HG03066 (cell line): ENCODE results near the gene IYD.

Source experiments
- ATAC-seq: cut with Tn5 transposase; IDR thresholded peaks from one replicate; pipeline ENCODE4 v1.9.1; 2021; ENCODE audit warnings: low read depth; ENCODE audit not compliant: unreplicated experiment

Gene IYD, protein sequence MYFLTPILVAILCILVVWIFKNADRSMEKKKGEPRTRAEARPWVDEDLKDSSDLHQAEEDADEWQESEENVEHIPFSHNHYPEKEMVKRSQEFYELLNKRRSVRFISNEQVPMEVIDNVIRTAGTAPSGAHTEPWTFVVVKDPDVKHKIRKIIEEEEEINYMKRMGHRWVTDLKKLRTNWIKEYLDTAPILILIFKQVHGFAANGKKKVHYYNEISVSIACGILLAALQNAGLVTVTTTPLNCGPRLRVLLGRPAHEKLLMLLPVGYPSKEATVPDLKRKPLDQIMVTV

DNA sequence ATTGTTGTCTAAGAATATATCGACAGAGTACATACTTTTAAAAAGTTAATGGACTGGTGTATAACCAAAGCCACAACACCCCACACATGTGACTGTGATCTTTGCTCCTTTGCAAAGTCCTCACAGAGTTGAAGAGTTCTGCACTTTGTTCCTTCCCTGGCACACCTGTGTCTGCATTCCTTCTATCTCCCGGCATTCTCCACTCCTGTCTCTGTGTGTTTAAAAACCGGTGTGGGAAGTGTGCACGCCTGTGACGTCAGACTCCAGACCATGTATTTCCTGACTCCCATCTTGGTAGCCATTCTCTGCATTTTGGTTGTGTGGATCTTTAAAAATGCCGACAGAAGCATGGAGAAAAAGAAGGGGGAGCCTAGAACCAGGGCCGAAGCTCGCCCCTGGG is at the start of gene IYD:
Gene IYD (plus strand): TSS at position 251 of the 400 bp plus-strand sequence. CDS start 20 bp downstream, at position 271.
- ATAC-seq: no peak

DNA sequence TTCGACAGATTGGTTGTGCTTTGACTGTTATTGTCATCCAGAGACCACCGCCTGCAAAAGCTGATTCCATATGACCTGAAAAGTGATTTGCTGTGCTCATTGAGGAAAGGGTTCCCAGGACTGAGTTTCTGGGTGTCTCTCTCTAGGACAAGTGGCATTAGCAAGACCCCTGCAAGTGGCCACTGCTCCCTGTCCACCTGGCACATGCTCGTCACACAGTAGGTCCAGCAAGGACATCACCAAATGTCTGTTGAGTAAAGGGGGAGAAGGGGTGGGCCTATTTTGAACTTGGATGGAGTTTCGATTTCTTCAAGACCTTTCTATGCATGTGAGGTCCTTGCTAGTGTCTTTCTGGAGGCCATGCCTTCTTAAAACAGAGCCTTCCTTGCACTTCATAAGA is 48.9 kb upstream of the IYD start:
- no peak for ATAC-seq

DNA sequence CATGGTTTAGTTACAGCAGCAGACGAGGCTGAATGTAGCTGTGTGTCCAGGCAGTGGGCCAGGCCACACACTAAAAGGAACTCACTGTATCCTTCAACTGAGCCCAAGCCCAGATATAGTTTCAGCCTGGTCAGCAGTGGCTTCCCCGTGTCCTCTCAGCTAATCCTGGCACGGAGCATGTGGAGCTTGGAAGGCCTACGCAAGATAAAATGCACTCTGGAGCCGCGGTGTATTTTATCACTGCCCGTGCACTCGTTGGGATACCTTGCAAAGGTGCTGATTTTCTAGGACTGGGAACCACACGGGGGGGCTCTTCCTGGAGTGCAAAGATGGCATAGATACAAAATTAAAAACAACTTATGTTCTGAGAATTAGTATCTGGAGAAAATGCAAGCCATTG is 48.4 kb upstream of the IYD start:
- no peak for ATAC-seq

DNA sequence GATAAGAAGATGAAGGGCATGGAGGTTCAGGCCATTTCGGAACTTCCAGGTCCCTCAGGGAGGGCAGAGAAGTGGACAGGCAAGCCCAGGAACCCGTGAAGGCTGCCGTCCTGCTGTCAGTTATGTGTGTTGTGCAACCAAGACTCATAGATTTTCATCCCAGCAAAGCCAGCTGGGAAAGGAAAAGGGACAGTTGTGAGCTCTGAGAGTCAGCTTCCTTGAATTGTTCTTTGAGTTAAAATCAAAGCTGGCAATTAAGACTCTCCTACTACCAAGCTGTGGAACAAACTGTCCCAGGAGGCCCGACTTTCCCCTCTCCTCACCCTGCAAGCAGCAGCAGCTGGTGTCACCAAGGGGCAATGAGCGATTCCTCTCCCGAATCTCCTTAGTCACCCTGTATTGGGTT is 46.3 kb upstream of the IYD start:
- ATAC-seq: no peak

DNA sequence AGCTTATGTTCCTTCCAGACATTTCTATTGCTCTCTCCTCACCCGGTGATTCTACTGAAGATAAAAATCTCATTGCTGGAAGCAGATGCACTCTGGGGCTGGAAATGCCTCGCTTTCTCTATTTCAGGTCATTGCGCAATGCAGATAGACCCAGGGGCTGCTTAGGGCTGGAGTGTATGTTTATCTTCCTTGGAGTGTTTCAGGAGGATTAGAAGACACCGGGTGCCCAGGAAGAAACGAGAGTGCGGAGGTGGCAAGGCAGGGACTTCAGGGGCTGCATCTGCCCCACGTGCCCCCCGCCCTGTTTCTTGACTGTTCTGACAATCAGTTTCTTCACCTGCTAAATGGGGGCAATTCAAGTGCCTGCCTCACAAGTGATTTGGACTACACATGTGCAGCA is 45.6 kb upstream of the IYD start:
- no peak for ATAC-seq

DNA sequence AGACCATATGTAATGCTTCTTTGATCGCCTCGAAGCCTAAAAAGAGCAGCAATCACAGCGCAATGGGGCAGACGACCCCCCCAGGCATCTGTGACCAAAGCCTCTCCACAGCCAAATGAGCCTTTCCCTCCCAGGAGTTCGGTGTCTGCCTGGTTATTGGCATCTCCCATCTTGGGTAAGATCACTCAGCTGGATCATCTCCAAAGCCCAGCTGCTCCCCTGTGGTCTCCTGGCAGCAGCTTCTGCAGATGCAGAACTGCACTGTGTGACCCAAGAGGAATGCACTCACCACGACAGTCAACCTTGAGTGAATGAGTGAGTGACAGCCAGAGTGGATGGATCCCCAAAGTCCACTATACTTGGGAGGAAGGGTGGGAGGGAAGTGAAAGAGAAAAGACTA is 44.8 kb upstream of the IYD start:
- ATAC-seq: no peak

DNA sequence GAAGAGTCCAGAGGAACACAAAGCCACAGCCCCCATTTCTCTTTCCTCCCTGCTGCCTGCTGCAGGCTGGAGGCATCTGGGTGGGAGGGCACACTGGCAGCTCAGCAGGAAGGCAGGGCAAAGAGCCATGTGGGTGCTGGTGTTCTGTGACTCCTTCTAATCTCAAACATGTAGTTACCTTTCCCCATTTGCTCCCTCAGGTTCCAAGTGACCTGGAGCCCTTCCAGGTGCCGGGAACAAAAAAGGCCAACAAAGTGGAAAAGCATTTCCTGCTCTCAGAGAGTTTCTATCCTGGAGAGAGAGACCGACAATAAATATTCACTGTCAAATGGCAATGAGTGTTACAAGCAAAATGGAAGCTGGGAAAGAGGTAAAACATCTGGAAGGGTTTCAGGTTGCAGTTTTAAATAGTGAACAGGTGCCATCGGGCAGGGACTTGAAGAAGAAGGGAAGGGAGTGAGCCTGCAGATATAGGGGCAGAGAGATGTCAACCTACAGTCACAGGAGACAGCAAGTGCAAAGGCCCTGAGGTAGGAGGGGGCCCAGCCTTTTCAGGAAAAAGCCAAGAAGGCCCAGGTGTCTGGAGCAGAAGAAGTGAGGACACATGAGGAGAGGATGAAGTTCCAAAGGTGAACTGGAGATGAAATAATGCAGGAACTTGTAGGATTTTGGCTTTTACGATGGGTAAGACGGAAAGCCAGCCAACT is 43.6 kb upstream of the IYD start:
- no peak for ATAC-seq

GRCh38 chr6:150327117-150327774 is 41.6 kb upstream of the IYD start:
- ATAC-seq: no peak

GRCh38 chr6:150328744-150329405 is 39.9 kb upstream of the IYD start:
- no peak for ATAC-seq

- no peak for ATAC-seq
Measured at GRCh38 chr6:150331344-150331743, 37.5 kb upstream of the IYD start.

DNA sequence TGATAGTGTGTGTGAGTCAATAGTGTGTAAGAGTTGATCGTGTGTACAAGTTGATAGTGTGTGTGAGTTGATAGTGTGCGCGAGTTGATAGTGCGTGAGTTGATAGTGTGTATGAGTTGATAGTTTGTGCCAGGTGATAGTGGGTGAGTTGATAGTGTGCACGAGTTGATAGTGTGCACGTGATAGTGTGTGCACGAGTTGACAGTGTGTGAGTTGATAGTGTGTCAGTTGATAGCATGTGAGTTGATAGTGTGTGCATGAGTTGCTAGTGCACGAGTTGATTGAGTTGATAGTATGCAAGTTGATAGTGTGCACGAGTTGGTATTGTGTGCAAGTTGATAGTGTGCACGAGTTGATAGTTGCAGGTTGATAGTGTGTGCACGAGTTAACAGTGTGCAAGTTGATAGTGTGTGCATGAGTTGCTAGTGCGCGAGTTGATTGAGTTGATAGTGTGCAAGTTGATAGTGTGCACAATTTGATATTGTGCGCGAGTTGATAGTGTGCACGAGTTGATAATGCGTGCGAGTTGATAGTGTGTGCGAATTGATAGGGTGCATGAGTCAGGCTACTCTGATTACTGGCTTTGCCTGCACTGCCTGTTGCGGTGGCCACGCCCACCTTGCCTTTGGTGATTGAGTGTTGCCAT is 35.8 kb upstream of the IYD start:
- ATAC-seq: no peak

DNA sequence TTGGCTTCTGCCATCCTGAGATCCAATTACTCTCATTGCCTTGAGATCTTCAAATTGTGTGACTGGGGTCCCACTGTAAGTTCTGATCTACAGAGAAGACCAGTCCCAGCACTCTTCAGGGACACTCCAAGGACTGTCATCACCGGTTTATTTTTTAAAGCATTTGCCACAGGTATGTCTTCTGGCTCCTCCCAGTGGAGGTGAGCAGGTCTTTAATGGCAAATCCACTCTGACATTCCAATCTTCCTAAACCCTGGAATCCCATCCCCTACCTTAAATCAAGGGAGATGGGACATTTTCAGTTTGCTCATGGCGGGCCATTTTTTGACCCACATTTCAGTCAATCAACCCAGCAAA is 35.2 kb upstream of the IYD start:
- ATAC-seq: no peak

- ATAC-seq: no peak
Measured at GRCh38 chr6:150334790-150335783, 33.7 kb upstream of the IYD start.

GRCh38 chr6:150336299-150336698 is 32.5 kb upstream of the IYD start:
- ATAC-seq: no peak

- no peak for ATAC-seq
Measured at GRCh38 chr6:150336708-150337107, 32.1 kb upstream of the IYD start.

DNA sequence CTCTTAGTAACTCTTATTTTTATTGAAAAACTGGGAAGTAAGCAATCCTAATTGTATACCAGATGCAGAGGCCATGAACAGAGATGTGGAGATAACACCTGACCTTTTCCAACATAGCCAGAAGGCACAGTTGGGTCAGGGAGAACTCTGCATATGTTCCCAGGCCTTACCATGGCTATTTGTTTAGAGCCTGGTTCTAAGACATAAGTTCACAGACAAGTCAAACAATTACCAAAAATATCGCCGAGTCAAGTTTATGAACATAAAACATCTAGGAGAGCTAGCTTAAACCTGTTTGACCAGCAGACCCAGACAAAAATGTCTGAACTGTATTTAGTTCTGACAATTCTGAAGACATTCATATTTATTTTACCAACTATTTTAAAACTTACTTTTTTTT is 26.7 kb upstream of the IYD start:
- no peak for ATAC-seq

DNA sequence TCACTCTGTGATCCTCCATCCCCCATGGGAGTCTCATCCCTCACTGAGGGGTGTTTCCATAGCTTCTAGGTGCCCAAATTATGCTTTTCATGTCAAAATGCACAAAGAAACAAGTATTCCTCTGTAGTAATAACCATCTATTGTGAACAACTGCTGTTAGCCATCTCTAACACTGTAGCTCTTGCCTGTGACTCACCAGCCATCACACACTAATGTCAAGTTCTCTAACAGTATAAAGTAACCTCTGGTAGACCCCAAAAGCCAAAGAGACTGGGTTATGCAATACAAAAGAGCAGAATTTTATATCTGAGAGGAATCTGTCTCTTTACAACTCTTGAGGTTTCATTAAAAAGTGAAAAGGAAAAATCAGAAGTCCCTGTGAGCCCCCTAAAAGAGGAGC is 25.4 kb upstream of the IYD start:
- ATAC-seq: no peak

DNA sequence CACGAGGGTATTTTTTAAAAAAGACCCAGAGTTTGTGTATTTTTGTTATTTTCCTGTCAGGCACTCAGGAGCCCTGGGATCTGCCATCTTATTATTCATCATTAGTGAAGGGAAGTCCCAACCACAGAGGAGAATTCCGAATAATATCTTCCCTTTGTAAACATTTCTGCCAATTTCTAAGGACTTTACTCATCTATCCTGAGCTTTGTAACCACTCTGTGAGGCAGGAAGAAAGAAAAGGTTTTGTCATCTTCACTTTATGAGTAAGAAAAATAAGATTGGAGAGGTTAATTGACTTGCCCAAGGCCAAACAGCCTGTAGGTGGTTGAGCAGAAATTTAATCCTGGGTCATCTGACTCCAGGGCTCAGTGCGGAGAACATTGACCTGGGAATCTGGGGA is 23.0 kb upstream of the IYD start:
- ATAC-seq: no peak

GRCh38 chr6:150346346-150346745 is 22.5 kb upstream of the IYD start:
- no peak for ATAC-seq

- no peak for ATAC-seq
Measured at GRCh38 chr6:150347845-150348244, 21.0 kb upstream of the IYD start.
